MM.1S (cell line): ENCODE measurements around the gene PKD1L1.

ENCODE experiments used
- DNase-seq: peaks from one replicate; pipeline ENCODE4 v3.0.0-alpha.2; 2015
- H2AFZ ChIP-seq: fragments of 300-600 bp; sonication (generic); 2 replicates; pipeline ENCODE4 v1.6.0; 2016; ENCODE audit warnings: antibody characterized with exemption, low read length
- H3F3A ChIP-seq: fragments of 300-600 bp; sonication (generic); 2 replicates; pipeline ENCODE4 v1.6.1; 2016; ENCODE audit warnings: mild to moderate bottlenecking, antibody characterized with exemption, low read length, moderate library complexity, mixed read lengths; ENCODE audit not compliant: insufficient read depth
- H3K27ac ChIP-seq: fragments of 300-600 bp; sonication (generic); 2 replicates; pipeline ENCODE4 v1.5.1; 2016; ENCODE audit warnings: mild to moderate bottlenecking, low read length
- H3K27me3 ChIP-seq: fragments of 300-600 bp; sonication (generic); replicated peaks from 2 replicates; pipeline ENCODE4 v1.6.0; 2016; ENCODE audit warnings: low read length; ENCODE audit not compliant: insufficient read depth
- H3K36me3 ChIP-seq: fragments of 300-600 bp; sonication (generic); replicated peaks from 2 replicates; pipeline ENCODE4 v1.6.1; 2016; ENCODE audit warnings: mild to moderate bottlenecking, low read length, mixed read lengths; ENCODE audit not compliant: insufficient read depth
- H3K4me1 ChIP-seq: fragments of 300-600 bp; sonication (generic); 2 replicates; pipeline ENCODE4 v1.6.1; 2016; ENCODE audit warnings: low read length, mixed read lengths
- H3K4me2 ChIP-seq: fragments of 300-600 bp; sonication (generic); 2 replicates; pipeline ENCODE4 v1.6.0; 2016; ENCODE audit warnings: low read depth, low read length
- H3K4me3 ChIP-seq: fragments of 300-600 bp; sonication (generic); 2 replicates; pipeline ENCODE4 v1.5.1; 2016; ENCODE audit warnings: low read length, mixed read lengths
- H3K79me2 ChIP-seq: fragments of 300-600 bp; sonication (generic); 2 replicates; pipeline ENCODE4 v1.6.1; 2016; ENCODE audit warnings: mixed run types, low read length, mixed read lengths
- H3K9ac ChIP-seq: fragments of 300-600 bp; sonication (generic); 2 replicates; pipeline ENCODE4 v1.6.1; 2016; ENCODE audit warnings: low read length, mixed read lengths
- H3K9me2 ChIP-seq: fragments of 300-600 bp; sonication (generic); replicated peaks from 2 replicates; pipeline ENCODE4 v1.6.1; 2016; ENCODE audit warnings: mild to moderate bottlenecking, low read length, mixed read lengths; ENCODE audit not compliant: insufficient read depth
- H3K9me3 ChIP-seq: fragments of 300-600 bp; sonication (generic); replicated peaks from 2 replicates; pipeline ENCODE4 v1.6.1; 2016; ENCODE audit warnings: mild to moderate bottlenecking, low read length, mixed read lengths; ENCODE audit not compliant: insufficient read depth
- H4K20me1 ChIP-seq: fragments of 300-600 bp; sonication (generic); 2 replicates; pipeline ENCODE4 v1.6.1; 2016; ENCODE audit warnings: mild to moderate bottlenecking, low read length, moderate library complexity, mixed read lengths; ENCODE audit not compliant: insufficient read depth
- CTCF ChIP-seq: fragments of 300-600 bp; sonication (generic); IDR thresholded peaks from 2 replicates; pipeline ENCODE4 v1.5.1; 2016; ENCODE audit warnings: antibody characterized with exemption, low read length, mixed read lengths
- EZH2 ChIP-seq: fragments of 300-600 bp; sonication (generic); optimal IDR thresholded peaks from 2 replicates; pipeline ENCODE3; 2017; ENCODE audit warnings: low read depth, mild to moderate bottlenecking, antibody characterized with exemption, low read length, mixed read lengths
- EZH2phosphoT487 ChIP-seq: fragments of 300-600 bp; sonication (generic); IDR thresholded peaks from 2 replicates; pipeline ENCODE4 v1.6.1; 2018; ENCODE audit warnings: antibody characterized with exemption, low read length

Gene PKD1L1

GRCh38 chr7:47818796-47819606, 129.3 kb downstream of the PKD1L1 start:
- H3K79me2 ChIP-seq, result no peaks in the 10 kb centered on the region
- no peaks in the 10 kb centered on the region for H3F3A ChIP-seq
- H2AFZ ChIP-seq, result no peak overlapping the region
- no peaks in the 10 kb centered on the region for H4K20me1 ChIP-seq
- no peaks in the 10 kb centered on the region for H3K9me3 ChIP-seq
- no peak overlapping the region for H3K27ac ChIP-seq
- H3K9me2 ChIP-seq, result no peaks in the 10 kb centered on the region
- no peak overlapping the region for H3K9ac ChIP-seq
- no peaks in the 10 kb centered on the region for H3K36me3 ChIP-seq
- peak; percentile 76 for DNase-seq
- no peak overlapping the region for H3K4me3 ChIP-seq
- H3K4me1 ChIP-seq, result no peaks in the 10 kb centered on the region
- TF ChIP-seq CTCF, result peak; percentile 97
- no peak for TF ChIP-seq EZH2phosphoT487
- no peaks in the 10 kb centered on the region for H3K27me3 ChIP-seq
- H3K4me2 ChIP-seq, result no peak overlapping the region

GRCh38 chr7:47817917-47818316, 130.3 kb downstream of the PKD1L1 start:
- Histone ChIP-seq H3K4me2 (no peak overlapping the region), H3K27ac (no peak overlapping the region), H3K9me2 (no peaks in the 10 kb centered on the region), H3K4me1 (no peaks in the 10 kb centered on the region), H3K4me3 (no peak overlapping the region), H3K27me3 (no peaks in the 10 kb centered on the region), H3K36me3 (no peaks in the 10 kb centered on the region), H3K79me2 (no peaks in the 10 kb centered on the region), H2AFZ (no peak overlapping the region), H3K9me3 (no peaks in the 10 kb centered on the region), H3K9ac (no peak overlapping the region), H3F3A (no peaks in the 10 kb centered on the region), H4K20me1 (no peaks in the 10 kb centered on the region)
- no peak for DNase-seq
- TF ChIP-seq CTCF, result no peak
- TF ChIP-seq EZH2phosphoT487, result no peak
- TF ChIP-seq EZH2, result no peak

GRCh38 chr7:47816647-47817046, 131.6 kb downstream of the PKD1L1 start:
- no peaks in the 10 kb centered on the region for H3K36me3 ChIP-seq
- H3K27me3 ChIP-seq, result no peaks in the 10 kb centered on the region
- no peaks in the 10 kb centered on the region for H3K4me1 ChIP-seq

More at GRCh38 chr7:47816647-47817046, 131.6 kb downstream of the PKD1L1 start:
- Histone ChIP-seq H3K27ac (no peak overlapping the region), H3K4me3 (no peak overlapping the region), H3K9ac (no peak overlapping the region), H3F3A (no peaks in the 10 kb centered on the region), H3K9me3 (no peaks in the 10 kb centered on the region), H3K79me2 (no peaks in the 10 kb centered on the region), H4K20me1 (no peaks in the 10 kb centered on the region), H2AFZ (no peak overlapping the region), H3K9me2 (no peaks in the 10 kb centered on the region), H3K4me2 (no peak overlapping the region)
- no peak for DNase-seq
- TF ChIP-seq CTCF (no peak), EZH2 (no peak), EZH2phosphoT487 (no peak)
